Measurements from ENCODE around the gene AP5Z1. TPM values are rescaled to one million over a fixed set of nuclear protein-coding genes. Genes with fewer than 3 reads are reported as not detected.

AP5Z1 gene
- total RNA-seq, 4 donors from 2014 or later, result 51.0 to 93.0 (median 69.9) TPM

DNA sequence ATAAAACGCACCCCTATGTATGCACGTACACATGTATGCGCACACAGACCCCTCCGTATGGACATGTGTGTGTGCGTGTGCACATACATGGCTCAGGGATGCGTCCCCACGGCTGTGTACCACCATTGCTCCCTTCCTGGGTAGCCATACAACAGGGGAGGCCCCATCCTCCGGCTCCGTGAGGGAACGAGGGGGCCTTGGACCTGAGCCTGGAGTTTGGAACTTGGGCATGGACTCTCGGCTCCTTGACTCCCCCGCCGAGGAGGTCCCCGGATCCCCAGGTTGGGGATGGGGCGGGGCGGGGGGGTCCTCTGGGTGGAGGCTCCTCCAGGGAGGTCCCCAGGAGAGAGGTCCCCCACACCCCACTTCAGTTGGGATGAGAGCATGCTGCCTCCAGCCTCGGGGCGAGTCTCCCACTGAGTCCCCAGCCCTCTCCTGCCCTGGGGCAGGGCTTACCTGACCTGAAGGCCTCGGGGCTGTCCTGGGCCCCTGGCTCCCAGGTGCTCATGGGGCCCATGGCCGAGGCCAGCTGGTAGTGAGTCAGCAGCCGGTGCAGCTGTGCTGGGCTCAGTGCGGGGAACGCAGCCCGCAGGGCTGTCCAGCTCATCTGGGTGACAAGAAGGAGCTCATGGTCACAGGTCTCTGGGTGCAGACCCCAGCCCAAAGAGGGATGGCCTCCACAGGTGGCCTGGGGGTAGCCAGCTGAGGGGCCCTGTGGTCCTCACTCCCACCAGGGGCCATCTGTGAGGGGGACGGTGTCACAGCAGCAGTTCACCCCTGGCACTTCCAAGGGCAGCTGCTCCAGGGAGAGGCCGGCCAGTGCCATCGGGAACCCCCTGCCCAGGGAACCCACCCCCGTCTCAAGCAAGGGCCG, 29.9 kb downstream of the AP5Z1 start:
- DNase-seq, result no peak
- H3K4me1 ChIP-seq, result peaks cover 0 to 3% (median 0%) of the 10 kb centered on the region in 4 donors
- H3K27me3 ChIP-seq, result no peaks in the 10 kb centered on the region
- H3K9me3 ChIP-seq, result no peaks in the 10 kb centered on the region
- no peak overlapping the region for H3K27ac ChIP-seq
- H3K36me3 ChIP-seq, result no peaks in the 10 kb centered on the region
- no peak overlapping the region for H3K4me3 ChIP-seq
- no peak for TF ChIP-seq POLR2A (IDR thresholded peaks at IDR 0.05)
- TF ChIP-seq, protein P1, sequence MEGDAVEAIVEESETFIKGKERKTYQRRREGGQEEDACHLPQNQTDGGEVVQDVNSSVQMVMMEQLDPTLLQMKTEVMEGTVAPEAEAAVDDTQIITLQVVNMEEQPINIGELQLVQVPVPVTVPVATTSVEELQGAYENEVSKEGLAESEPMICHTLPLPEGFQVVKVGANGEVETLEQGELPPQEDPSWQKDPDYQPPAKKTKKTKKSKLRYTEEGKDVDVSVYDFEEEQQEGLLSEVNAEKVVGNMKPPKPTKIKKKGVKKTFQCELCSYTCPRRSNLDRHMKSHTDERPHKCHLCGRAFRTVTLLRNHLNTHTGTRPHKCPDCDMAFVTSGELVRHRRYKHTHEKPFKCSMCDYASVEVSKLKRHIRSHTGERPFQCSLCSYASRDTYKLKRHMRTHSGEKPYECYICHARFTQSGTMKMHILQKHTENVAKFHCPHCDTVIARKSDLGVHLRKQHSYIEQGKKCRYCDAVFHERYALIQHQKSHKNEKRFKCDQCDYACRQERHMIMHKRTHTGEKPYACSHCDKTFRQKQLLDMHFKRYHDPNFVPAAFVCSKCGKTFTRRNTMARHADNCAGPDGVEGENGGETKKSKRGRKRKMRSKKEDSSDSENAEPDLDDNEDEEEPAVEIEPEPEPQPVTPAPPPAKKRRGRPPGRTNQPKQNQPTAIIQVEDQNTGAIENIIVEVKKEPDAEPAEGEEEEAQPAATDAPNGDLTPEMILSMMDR (IDR thresholded peaks at IDR 0.05), result no peak

DNA sequence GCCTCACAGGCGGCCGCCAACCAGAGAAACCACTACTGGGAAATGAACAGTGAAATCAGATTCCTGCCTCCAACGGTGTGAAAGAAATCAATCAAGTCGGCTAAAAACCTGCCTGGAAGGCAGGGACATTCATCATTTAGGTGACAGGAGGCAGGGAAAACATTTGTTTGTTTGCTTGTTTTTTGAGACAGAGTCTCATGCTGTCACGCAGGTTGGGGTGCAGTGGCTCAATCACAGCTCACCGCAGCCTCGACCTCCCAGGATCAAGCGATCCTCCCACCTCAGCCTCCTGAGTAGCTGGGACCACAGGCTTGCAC, 30.5 kb downstream of the AP5Z1 start:
- Histone ChIP-seq H3K4me3 (no peak overlapping the region), H3K36me3 (no peaks in the 10 kb centered on the region), H3K9me3 (no peaks in the 10 kb centered on the region), H3K4me1 (peaks cover 0 to 3% (median 0%) of the 10 kb centered on the region in 4 donors), H3K27me3 (no peaks in the 10 kb centered on the region), H3K27ac (no peak overlapping the region)
- TF ChIP-seq POLR2A (IDR thresholded peaks at IDR 0.05), result no peak
- TF ChIP-seq, protein P1 (IDR thresholded peaks at IDR 0.05), result no peak
- no peak for DNase-seq

DNA sequence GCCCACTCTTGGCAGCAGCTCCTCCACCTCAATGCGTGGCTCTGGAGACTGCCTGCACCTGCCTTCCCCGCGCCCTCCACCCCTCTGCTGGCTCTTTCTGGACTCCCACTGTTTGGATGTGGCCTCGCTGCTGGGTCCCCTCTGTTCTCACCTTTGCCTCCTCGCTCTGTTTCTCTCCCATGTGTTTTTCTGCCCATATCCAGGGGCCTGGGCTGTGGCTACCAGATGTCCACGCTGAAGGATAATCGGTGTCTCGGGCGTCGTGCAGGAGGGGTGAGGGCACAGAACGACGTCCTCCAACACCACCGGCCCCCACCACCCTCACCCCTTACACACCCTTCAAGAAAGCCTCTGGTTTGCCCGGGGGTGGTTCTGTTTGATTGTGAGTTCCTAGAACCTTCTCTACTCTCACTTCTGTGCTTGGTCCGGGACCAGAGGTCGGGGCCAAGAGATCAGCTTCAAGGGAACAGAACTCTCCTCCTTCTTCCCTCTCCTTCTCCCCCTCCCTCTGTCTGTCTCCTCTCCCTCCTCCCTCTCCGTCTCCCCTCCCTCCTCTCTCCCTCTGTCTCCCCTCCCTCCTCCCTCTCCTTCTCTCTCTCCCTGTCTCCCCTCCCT, 31.7 kb downstream of the AP5Z1 start:
- Histone ChIP-seq H3K27me3 (no peaks in the 10 kb centered on the region), H3K27ac (no peak overlapping the region), H3K4me3 (no peak overlapping the region), H3K9me3 (no peaks in the 10 kb centered on the region), H3K4me1 (peaks cover 0 to 3% (median 0%) of the 10 kb centered on the region in 4 donors), H3K36me3 (no peaks in the 10 kb centered on the region)
- TF ChIP-seq, protein P1 (IDR thresholded peaks at IDR 0.05), result no peak
- no peak for TF ChIP-seq POLR2A (IDR thresholded peaks at IDR 0.05)
- no peak for DNase-seq

DNA sequence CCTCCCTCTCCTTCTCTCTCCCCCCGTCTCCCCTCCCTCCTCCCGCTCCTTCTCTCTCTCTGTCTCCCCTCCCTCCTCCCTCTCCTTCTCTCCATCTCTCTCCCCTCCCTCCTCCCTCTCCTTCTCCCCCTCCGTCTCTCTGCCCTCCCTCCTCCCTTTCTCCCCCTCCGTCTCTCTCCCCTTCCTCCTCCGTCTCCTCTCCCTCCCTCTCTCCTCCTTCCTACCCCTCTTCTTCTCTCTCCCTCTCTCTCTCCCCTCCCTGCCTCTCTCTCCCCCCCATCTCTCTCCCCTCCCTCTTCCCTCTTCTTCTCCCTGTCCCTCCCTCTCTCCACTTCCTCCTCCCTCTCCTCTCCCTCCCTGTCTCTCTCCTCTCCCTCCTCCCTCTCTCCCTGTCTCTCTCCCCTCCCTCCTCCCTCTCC, 32.2 kb downstream of the AP5Z1 start:
- no peak overlapping the region for H3K27ac ChIP-seq
- TF ChIP-seq, protein P1 (IDR thresholded peaks at IDR 0.05), result no peak
- TF ChIP-seq POLR2A (IDR thresholded peaks at IDR 0.05), result no peak
- H3K27me3 ChIP-seq, result no peaks in the 10 kb centered on the region
- no peak for DNase-seq
- no peaks in the 10 kb centered on the region for H3K36me3 ChIP-seq
- H3K9me3 ChIP-seq, result no peaks in the 10 kb centered on the region
- H3K4me1 ChIP-seq, result peaks cover 0 to 3% (median 0%) of the 10 kb centered on the region in 4 donors
- H3K4me3 ChIP-seq, result no peak overlapping the region

DNA sequence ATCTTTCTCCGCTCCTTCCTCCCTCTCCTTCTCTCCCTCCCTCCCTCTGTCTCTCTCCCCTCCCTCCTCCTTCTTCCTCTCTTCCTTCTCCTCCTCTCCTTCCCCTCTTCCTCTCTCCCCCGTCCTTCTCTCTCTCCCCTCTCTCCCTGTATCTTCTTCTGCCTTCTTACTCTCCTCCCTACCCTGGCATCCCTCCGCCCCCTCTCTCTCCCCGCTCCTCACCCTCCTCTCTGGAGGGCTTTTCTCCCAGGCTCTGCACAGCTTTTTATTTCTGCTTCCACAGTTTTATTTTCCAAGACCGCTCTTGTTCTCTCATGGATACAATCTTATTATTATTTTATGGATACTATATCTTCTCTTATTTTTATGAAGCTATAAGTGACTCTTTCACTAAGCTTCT, 32.6 kb downstream of the AP5Z1 start:
- Histone ChIP-seq H3K4me3 (no peak overlapping the region), H3K27ac (no peak overlapping the region), H3K4me1 (peaks cover 0 to 3% (median 0%) of the 10 kb centered on the region in 4 donors), H3K9me3 (no peaks in the 10 kb centered on the region), H3K27me3 (no peaks in the 10 kb centered on the region), H3K36me3 (no peaks in the 10 kb centered on the region)
- no peak for TF ChIP-seq POLR2A (IDR thresholded peaks at IDR 0.05)
- TF ChIP-seq, protein P1 (IDR thresholded peaks at IDR 0.05), result no peak
- no peak for DNase-seq

Measured in Peyer's patch (tissue), 4 donors.